T-cell (primary cell): Measurements from ENCODE around the gene PRDM1. TPM values are rescaled to one million over a fixed set of nuclear protein-coding genes. Genes with fewer than 3 reads are reported as not detected.
"Not testable (repeated sequence)": the region's sequence is repeated elsewhere in the genome, so short reads cannot be mapped to it uniquely, and the experiment has no call there.

Source experiments
- ATAC-seq, 4 experiments: fragments of 200-7000 bp in 3 of 4; fragments of 150-1000 bp in 1 of 4; cut with Tn5 transposase; replicated peaks in 1 of 4; 1 replicate in 3 of 4; 2 replicates in 1 of 4; pipeline ENCODE4 v1.10.0; 2021; ENCODE audit warnings: moderate library complexity in 3 of 4, mild to moderate bottlenecking in 2 of 4, moderate number of reproducible peaks in 1 of 4
- CTCF ChIA-PET, 2 donors: fragments of 300-600 bp; sonication (Branson Sonifier 250); formaldehyde crosslinking; loops; one replicate each; lab custom pipeline; 2022; ENCODE audit warnings: antibody characterized with exemption in 2 of 2; lab: Charles Lee
- POLR2A ChIA-PET, 2 donors: fragments of 300-600 bp; sonication (Branson Sonifier 250); formaldehyde crosslinking; loops; one replicate each; lab custom pipeline; 2022; ENCODE audit warnings: antibody characterized with exemption in 2 of 2; lab: Charles Lee
- DNase-seq, 35 experiments: peaks; one replicate each; pipeline versions ENCODE4 v3.0.0 to v3.0.0-alpha.2; 2013 to 2023
- H3K27ac ChIP-seq: one replicate; pipeline ENCODE4 v1.5.1; 2013; ENCODE audit warnings: low read length
- H3K27me3 ChIP-seq, 2 experiments: replicated peaks in 1 of 2; 1 replicate in 1 of 2; 2 replicates in 1 of 2; pipeline versions ENCODE4 v1.6.1 to v1.7.0; 2013; ENCODE audit warnings: low read length in 1 of 2, mixed read lengths in 1 of 2; ENCODE audit not compliant: control insufficient read depth in 2 of 2, insufficient read depth in 2 of 2; ENCODE audit errors: extremely low read depth in 1 of 2
- H3K36me3 ChIP-seq, 2 donors: 1 replicate in 1 of 2; 2 replicates in 1 of 2; pipeline versions ENCODE4 v1.6.1 to v1.7.0; 2013; ENCODE audit warnings: low read length in 1 of 2; ENCODE audit not compliant: control insufficient read depth in 2 of 2, insufficient read depth in 1 of 2; ENCODE audit errors: extremely low read depth in 1 of 2
- H3K4me1 ChIP-seq, 2 experiments: 1 replicate in 1 of 2; 2 replicates in 1 of 2; pipeline versions ENCODE4 v1.6.1 to v1.7.0; 2013; ENCODE audit warnings: low read length in 2 of 2, mixed read lengths in 1 of 2; ENCODE audit not compliant: insufficient read depth in 2 of 2, control insufficient read depth in 1 of 2; ENCODE audit errors: extremely low read depth in 1 of 2
- H3K4me3 ChIP-seq, 2 donors: 1 replicate in 1 of 2; 2 replicates in 1 of 2; pipeline versions ENCODE4 v1.5.1 to v1.7.0; 2013; ENCODE audit warnings: mild to moderate bottlenecking in 2 of 2, low read length in 1 of 2, moderate library complexity in 1 of 2; ENCODE audit not compliant: control insufficient read depth in 1 of 2; ENCODE audit errors: extremely low read depth in 1 of 2
- H3K9me3 ChIP-seq: 2 replicates; pipeline ENCODE4 v1.7.0; 2013
- H3K27ac Mint-ChIP-seq, 2 donors: one replicate each; pipeline ENCODE4 v1.8.0; 2020 to 2021; ENCODE audit warnings: mild to moderate bottlenecking in 2 of 2, mixed read lengths in 2 of 2
- H3K27me3 Mint-ChIP-seq, 2 donors: one replicate each; pipeline ENCODE4 v1.8.0; 2021 to 2022; ENCODE audit warnings: mixed read lengths in 2 of 2
- H3K36me3 Mint-ChIP-seq: one replicate; pipeline ENCODE4 v1.8.0; 2021; ENCODE audit warnings: mixed read lengths
- H3K4me1 Mint-ChIP-seq, 3 donors: one replicate each; pipeline ENCODE4 v1.8.0; 2020 to 2022; ENCODE audit warnings: mixed read lengths in 3 of 3, mild to moderate bottlenecking in 1 of 3
- H3K4me3 Mint-ChIP-seq, 3 donors: one replicate each; pipeline ENCODE4 v1.8.0; 2020 to 2022; ENCODE audit warnings: mild to moderate bottlenecking in 3 of 3, mixed read lengths in 3 of 3, moderate library complexity in 3 of 3
- H3K9me3 Mint-ChIP-seq, 3 donors: one replicate each; pipeline ENCODE4 v1.8.0; 2020 to 2022; ENCODE audit warnings: mixed read lengths in 3 of 3
- WGBS: methylation state at CpG from one replicate; pipeline ENCODE4 v1.1.5; 2013; ENCODE audit warnings: missing lambda C conversion rate; ENCODE audit not compliant: insufficient coverage; 5-methylcytosine and 5-hydroxymethylcytosine counted together
- total RNA-seq, 35 experiments: library from RNA in 6 of 35; stranded (reverse) in 6 of 35; fragments of 120-200 nt in 1 of 35; gene quantifications; one replicate each; pipeline versions ENCODE4 v1.2.1 to v1.2.4 and lab custom pipeline; 2013 to 2026

The PRDM1 gene
- total RNA-seq, 5 donors from 2014 or later (not counting 1 experiment from before 2014, with no cell fraction given), result 21.9 to 108 (median 30.6) TPM

- Histone ChIP-seq H3K4me1 (peaks cover 20 to 44% of the 10 kb centered on the region in 2 experiments), H3K9me3 (no peaks in the 10 kb centered on the region), H3K27me3 (no peaks in the 10 kb centered on the region), H3K27ac (no peak overlapping the region), H3K36me3 (no peaks in the 10 kb centered on the region), H3K4me3 (no peak overlapping the region)
- no peaks in the 10 kb centered on the region for H3K9me3 Mint-ChIP-seq
- 100% methylated on average over 1 of the region's 2 CpGs for WGBS
- H3K4me1 Mint-ChIP-seq, result peaks cover 42 to 49% (median 43%) of the 10 kb centered on the region in 3 donors
- DNase-seq, result no peak
- ChIA-PET POLR2A (interaction anchor here in 1 of 2 donors (0.5 kb wide), 1 partner anchor 16 kb away, joined by 3 read pairs; no protein-coding TSS in a partner anchor), CTCF (interaction anchor here in 1 of 2 donors (1.3 kb wide), 1 partner anchor 77 kb away, joined by 4 read pairs; no protein-coding TSS in a partner anchor)
- H3K27ac Mint-ChIP-seq, result no peak overlapping the region
- ATAC-seq, result no peak
- no peaks in the 10 kb centered on the region for H3K36me3 Mint-ChIP-seq
- peaks cover 0 to 4% of the 10 kb centered on the region in 2 donors for H3K27me3 Mint-ChIP-seq
- H3K4me3 Mint-ChIP-seq, result no peak overlapping the region
Measured at GRCh38 chr6:106146852-106147351, 60.8 kb downstream of the PRDM1 start.

GRCh38 chr6:106147476-106147875, 61.3 kb downstream of the PRDM1 start:
- no peaks in the 10 kb centered on the region for H3K9me3 Mint-ChIP-seq
- WGBS, result no CpG with 5 or more reads among the region's 2 CpGs
- CTCF ChIA-PET, result no interaction called here
- DNase-seq (no peak), ATAC-seq (no peak)
- Histone ChIP-seq H3K4me1 (peaks cover 15 to 38% of the 10 kb centered on the region in 2 experiments), H3K36me3 (no peaks in the 10 kb centered on the region), H3K27me3 (no peaks in the 10 kb centered on the region), H3K27ac (no peak overlapping the region), H3K9me3 (no peaks in the 10 kb centered on the region), H3K4me3 (no peak overlapping the region)
- H3K4me1 Mint-ChIP-seq, result peaks cover 36 to 43% (median 38%) of the 10 kb centered on the region in 3 donors
- no peaks in the 10 kb centered on the region for H3K36me3 Mint-ChIP-seq
- POLR2A ChIA-PET, result interaction anchor here in 1 of 2 donors (0.5 kb wide), 1 partner anchor 11 kb away, joined by 3 read pairs; no protein-coding TSS in a partner anchor
- no peak overlapping the region for H3K4me3 Mint-ChIP-seq
- H3K27me3 Mint-ChIP-seq, result peaks cover 0 to 4% of the 10 kb centered on the region in 2 donors
- H3K27ac Mint-ChIP-seq, result no peak overlapping the region

DNA sequence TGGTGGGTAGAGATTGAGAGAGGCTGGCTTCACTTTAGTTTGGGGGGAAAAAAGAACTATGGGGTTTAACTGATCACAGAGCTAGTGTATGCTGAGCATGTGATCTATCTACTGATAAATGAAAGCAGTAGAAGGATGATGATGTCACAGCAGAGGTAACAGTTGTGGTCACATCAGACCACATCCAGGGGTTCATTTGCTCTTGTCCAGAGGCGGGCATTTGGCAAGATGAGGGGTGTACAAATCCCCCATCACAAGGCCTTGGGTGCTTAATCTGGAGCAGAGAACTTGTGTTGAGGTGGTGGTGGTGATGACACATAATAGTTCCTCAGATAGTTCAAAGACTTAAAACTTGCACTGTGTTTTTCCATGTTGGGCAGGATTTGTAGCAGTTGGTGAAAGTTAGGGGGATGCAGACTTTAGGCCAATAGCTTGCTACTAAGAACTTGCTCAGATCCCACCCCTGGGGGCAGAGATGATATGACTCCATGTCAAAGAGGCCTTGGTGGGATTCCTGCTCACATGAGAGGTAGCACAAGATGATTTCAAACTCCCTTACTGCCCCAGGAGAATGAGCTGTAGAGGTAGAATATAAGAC, 63.4 kb downstream of the PRDM1 start:
- H3K27me3 ChIP-seq, result no peaks in the 10 kb centered on the region
- H3K4me3 ChIP-seq, result no peak overlapping the region
- DNase-seq (peak in 6 of 35 experiments; percentile 8 to 56 (median 14)), ATAC-seq (peak; percentile 40 to 71 (median 56))
- H3K36me3 ChIP-seq, result no peaks in the 10 kb centered on the region
- Mint-ChIP-seq H3K27ac (peak overlapping the region; percentile 12 to 26), H3K36me3 (no peaks in the 10 kb centered on the region), H3K4me3 (no peak overlapping the region), H3K4me1 (peaks cover 20 to 28% (median 23%) of the 10 kb centered on the region in 3 donors), H3K27me3 (peaks cover 0 to 4% of the 10 kb centered on the region in 2 donors), H3K9me3 (no peaks in the 10 kb centered on the region)
- peaks cover 0 to 21% of the 10 kb centered on the region in 2 experiments for H3K4me1 ChIP-seq
- H3K9me3 ChIP-seq, result no peaks in the 10 kb centered on the region
- WGBS, result 43% methylated on average over 1 of the region's 1 CpG
- CTCF ChIA-PET, result no interaction called here
- no peak overlapping the region for H3K27ac ChIP-seq
- POLR2A ChIA-PET, result no interaction called here

DNA sequence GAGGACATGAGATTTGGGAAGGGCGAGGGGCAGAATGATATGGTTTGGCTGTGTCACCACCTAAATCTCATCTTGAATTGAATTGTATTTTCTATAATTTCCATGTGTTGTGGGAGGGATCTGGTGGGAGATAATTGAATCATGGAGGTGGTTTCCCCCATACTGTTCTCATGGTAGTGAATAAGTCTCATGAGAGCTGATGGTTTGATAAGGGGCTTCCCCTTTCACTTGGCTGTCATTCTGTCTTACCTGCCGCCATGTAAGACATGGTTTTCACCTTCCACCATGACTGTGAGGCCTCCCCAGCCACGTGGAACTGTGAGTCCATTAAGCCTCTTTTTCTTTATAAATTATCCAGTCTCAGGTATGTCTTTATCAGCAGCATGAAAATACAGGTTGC, 66.3 kb downstream of the PRDM1 start:
- H3K27me3 Mint-ChIP-seq, H3K27ac ChIP-seq, H3K27ac Mint-ChIP-seq, H3K4me1 ChIP-seq, H3K36me3 ChIP-seq, H3K4me3 Mint-ChIP-seq, CTCF ChIA-PET, H3K9me3 ChIP-seq, DNase-seq, H3K4me3 ChIP-seq, ATAC-seq, H3K36me3 Mint-ChIP-seq, H3K27me3 ChIP-seq, H3K9me3 Mint-ChIP-seq: not testable (repeated sequence)
- no CpG with 5 or more reads among the region's 3 CpGs for WGBS
- POLR2A ChIA-PET, result interaction anchor here in 1 of 2 donors (0.5 kb wide), 1 partner anchor 460 kb away, joined by 3 read pairs; no protein-coding TSS in a partner anchor
- peaks cover 14 to 19% (median 15%) of the 10 kb centered on the region in 3 donors for H3K4me1 Mint-ChIP-seq

GRCh38 chr6:106152952-106153351, 66.8 kb downstream of the PRDM1 start:
- Histone ChIP-seq H3K27me3 (no peaks in the 10 kb centered on the region), H3K27ac (no peak overlapping the region), H3K4me1 (peaks cover 0 to 6% of the 10 kb centered on the region in 2 experiments), H3K4me3 (no peak overlapping the region), H3K36me3 (no peaks in the 10 kb centered on the region), H3K9me3 (no peaks in the 10 kb centered on the region)
- H3K36me3 Mint-ChIP-seq, result no peaks in the 10 kb centered on the region
- ATAC-seq (no peak), DNase-seq (no peak)
- CTCF ChIA-PET, result no interaction called here
- H3K9me3 Mint-ChIP-seq, result no peaks in the 10 kb centered on the region
- no peak overlapping the region for H3K27ac Mint-ChIP-seq
- H3K4me3 Mint-ChIP-seq, result no peak overlapping the region
- 94% methylated on average over 4 of the region's 4 CpGs for WGBS
- H3K27me3 Mint-ChIP-seq, result peaks cover 0 to 5% of the 10 kb centered on the region in 2 donors
- POLR2A ChIA-PET, result interaction anchor here in 1 of 2 donors (0.5 kb wide), 1 partner anchor 460 kb away, joined by 3 read pairs; no protein-coding TSS in a partner anchor
- peaks cover 14 to 19% (median 15%) of the 10 kb centered on the region in 3 donors for H3K4me1 Mint-ChIP-seq

DNA sequence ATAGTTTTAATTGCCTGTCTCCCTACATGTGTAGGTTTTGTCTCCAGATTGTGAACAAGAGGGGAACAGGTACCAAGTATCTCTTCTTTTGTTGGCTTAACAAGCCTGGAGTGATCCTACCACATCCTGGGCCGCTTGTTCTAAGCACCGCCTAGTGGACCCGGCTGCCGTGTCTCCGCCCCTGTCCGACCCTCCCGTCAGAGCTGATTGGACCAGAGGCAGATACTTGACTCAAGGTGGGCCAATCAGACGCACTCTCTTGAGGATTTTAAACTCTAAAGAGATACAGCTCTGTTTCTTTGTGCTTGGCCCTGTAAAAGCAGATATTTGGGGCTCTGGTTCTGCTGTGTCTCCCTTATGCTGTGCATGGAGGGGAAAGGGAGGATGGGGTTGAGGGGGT, 68.2 kb downstream of the PRDM1 start:
- DNase-seq, result no peak
- H3K4me3 ChIP-seq, result no peak overlapping the region
- H3K36me3 Mint-ChIP-seq, result no peaks in the 10 kb centered on the region
- H3K36me3 ChIP-seq, result no peaks in the 10 kb centered on the region
- H3K4me1 ChIP-seq, result peaks cover 0 to 6% of the 10 kb centered on the region in 2 experiments
- POLR2A ChIA-PET, result no interaction called here
- peaks cover 6 to 8% (median 7%) of the 10 kb centered on the region in 3 donors for H3K4me1 Mint-ChIP-seq
- H3K4me3 Mint-ChIP-seq, result no peak overlapping the region
- no peak for ATAC-seq
- 97% methylated on average over 8 of the region's 8 CpGs for WGBS
- CTCF ChIA-PET, result no interaction called here
- H3K27ac ChIP-seq, result no peak overlapping the region
- no peak overlapping the region for H3K27ac Mint-ChIP-seq
- H3K27me3 Mint-ChIP-seq, result peaks cover 0 to 6% of the 10 kb centered on the region in 2 donors
- no peaks in the 10 kb centered on the region for H3K27me3 ChIP-seq
- H3K9me3 Mint-ChIP-seq, result no peaks in the 10 kb centered on the region
- H3K9me3 ChIP-seq, result no peaks in the 10 kb centered on the region
